HL-60 (cell line): ENCODE measurements around the gene TCP11.

Source experiments
- CTCF ChIP-seq: IDR thresholded peaks from one replicate; pipeline ENCODE4 v1.5.1; 2011; ENCODE audit warnings: low read length, control low read depth, inconsistent platforms; ENCODE audit not compliant: insufficient read depth
- POLR2AphosphoS5 ChIP-seq: IDR thresholded peaks from 2 replicates; pipeline ENCODE4 v1.6.1; 2012; ENCODE audit warnings: low read depth
- REST ChIP-seq: IDR thresholded peaks from 2 replicates; pipeline ENCODE4 v1.6.1; 2012; ENCODE audit warnings: low read depth; ENCODE audit not compliant: insufficient replicate concordance

- TF ChIP-seq REST (no peak), CTCF (no peak), POLR2AphosphoS5 (no peak)
Observed at GRCh38 chr6:35173044-35173426, 31.9 kb upstream of the TCP11 start.
